ENCODE data around the gene SNX33.

DNA sequence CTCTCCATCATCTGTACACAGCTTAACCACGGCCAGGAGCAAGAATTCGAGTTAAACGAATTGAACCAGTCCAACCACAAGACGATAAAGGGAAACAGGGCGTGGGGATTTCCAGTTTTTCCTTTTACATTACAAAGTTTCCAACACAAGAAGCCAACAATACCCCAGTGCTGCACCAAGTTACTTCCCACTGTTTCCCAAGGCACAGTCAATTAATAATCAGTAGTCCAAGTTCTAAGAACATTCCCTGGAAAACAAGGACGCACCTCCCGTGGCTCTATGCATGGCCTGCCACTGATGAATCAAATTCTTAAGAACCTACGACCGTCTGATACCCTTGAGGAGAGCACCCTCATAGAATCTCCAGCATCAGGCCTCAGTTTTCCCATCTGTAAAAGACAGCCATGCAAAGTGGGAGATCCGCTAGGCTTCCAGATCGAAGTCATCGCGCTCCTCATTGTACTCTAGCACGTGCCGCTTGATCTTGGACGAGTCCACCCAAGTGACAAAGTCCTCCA lies 8.5 kb upstream of the SNX33 start:
- TF ChIP-seq NR3C1 (CRISPR knock-in tag; conservative IDR thresholded peaks at IDR 0.05; ENCODE audit: low read depth) (no peak), FOXP1 (CRISPR knock-in tag; IDR thresholded peaks at IDR 0.05; ENCODE audit: borderline replicate concordance) (no peak), ZNF396 (CRISPR knock-in tag; IDR thresholded peaks at IDR 0.05; ENCODE audit: borderline replicate concordance) (no peak), NR2C2 (CRISPR knock-in tag; IDR thresholded peaks at IDR 0.05) (no peak)
- TF ChIP-seq, protein P1, sequence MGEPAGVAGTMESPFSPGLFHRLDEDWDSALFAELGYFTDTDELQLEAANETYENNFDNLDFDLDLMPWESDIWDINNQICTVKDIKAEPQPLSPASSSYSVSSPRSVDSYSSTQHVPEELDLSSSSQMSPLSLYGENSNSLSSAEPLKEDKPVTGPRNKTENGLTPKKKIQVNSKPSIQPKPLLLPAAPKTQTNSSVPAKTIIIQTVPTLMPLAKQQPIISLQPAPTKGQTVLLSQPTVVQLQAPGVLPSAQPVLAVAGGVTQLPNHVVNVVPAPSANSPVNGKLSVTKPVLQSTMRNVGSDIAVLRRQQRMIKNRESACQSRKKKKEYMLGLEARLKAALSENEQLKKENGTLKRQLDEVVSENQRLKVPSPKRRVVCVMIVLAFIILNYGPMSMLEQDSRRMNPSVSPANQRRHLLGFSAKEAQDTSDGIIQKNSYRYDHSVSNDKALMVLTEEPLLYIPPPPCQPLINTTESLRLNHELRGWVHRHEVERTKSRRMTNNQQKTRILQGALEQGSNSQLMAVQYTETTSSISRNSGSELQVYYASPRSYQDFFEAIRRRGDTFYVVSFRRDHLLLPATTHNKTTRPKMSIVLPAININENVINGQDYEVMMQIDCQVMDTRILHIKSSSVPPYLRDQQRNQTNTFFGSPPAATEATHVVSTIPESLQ (CRISPR knock-in tag; IDR thresholded peaks at IDR 0.05), result no peak
- TF ChIP-seq, protein P2, sequence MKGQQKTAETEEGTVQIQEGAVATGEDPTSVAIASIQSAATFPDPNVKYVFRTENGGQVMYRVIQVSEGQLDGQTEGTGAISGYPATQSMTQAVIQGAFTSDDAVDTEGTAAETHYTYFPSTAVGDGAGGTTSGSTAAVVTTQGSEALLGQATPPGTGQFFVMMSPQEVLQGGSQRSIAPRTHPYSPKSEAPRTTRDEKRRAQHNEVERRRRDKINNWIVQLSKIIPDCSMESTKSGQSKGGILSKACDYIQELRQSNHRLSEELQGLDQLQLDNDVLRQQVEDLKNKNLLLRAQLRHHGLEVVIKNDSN (CRISPR knock-in tag; IDR thresholded peaks at IDR 0.05), result no peak
- TF ChIP-seq, protein P3, sequence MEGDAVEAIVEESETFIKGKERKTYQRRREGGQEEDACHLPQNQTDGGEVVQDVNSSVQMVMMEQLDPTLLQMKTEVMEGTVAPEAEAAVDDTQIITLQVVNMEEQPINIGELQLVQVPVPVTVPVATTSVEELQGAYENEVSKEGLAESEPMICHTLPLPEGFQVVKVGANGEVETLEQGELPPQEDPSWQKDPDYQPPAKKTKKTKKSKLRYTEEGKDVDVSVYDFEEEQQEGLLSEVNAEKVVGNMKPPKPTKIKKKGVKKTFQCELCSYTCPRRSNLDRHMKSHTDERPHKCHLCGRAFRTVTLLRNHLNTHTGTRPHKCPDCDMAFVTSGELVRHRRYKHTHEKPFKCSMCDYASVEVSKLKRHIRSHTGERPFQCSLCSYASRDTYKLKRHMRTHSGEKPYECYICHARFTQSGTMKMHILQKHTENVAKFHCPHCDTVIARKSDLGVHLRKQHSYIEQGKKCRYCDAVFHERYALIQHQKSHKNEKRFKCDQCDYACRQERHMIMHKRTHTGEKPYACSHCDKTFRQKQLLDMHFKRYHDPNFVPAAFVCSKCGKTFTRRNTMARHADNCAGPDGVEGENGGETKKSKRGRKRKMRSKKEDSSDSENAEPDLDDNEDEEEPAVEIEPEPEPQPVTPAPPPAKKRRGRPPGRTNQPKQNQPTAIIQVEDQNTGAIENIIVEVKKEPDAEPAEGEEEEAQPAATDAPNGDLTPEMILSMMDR (IDR thresholded peaks at IDR 0.05), result no peak

All from WTC11 (cell line).